ENCODE results near the gene FOXK1. TPM values are rescaled to one million over a fixed set of nuclear protein-coding genes. Genes with fewer than 3 reads are reported as not detected.

Gene FOXK1
- total RNA-seq, 6 donors from 2014 or later = 25.1 to 40.7 (median 34.1) TPM

- WGBS, 2 donors = 89 to 92% methylated on average over 9 to 31 of the region's 32 CpGs
Observed at GRCh38 chr7:4818000-4818794, 136.1 kb downstream of the FOXK1 start.

GRCh38 chr7:4819560-4820404, 137.7 kb downstream of the FOXK1 start:
- Histone ChIP-seq H3K36me3 (peaks cover 0 to 7% (median 3%) of the 10 kb centered on the region in 4 donors), H3K4me1 (no peaks in the 10 kb centered on the region), H3K27ac (peak overlapping the region in 1 of 4 donors; percentile 46), H3K4me3 (no peak overlapping the region), H3K27me3 (no peaks in the 10 kb centered on the region), H3K9me3 (no peaks in the 10 kb centered on the region)
- ATAC-seq (ENCODE audit: low FRiP score in 2 of 2) (no peak), DNase-seq (peak in 1 of 2 donors; percentile 61)
- TF ChIP-seq CTCF (IDR thresholded peaks at IDR 0.05) (no peak), EP300 (IDR thresholded peaks at IDR 0.05) (no peak), POLR2AphosphoS5 (IDR thresholded peaks at IDR 0.05) (no peak), POLR2A (IDR thresholded peaks at IDR 0.05) (no peak)
- WGBS, 2 donors = 75 to 83% methylated on average over 17 to 39 of the region's 39 CpGs

More at GRCh38 chr7:4818000-4818794, 136.1 kb downstream of the FOXK1 start:
- peaks cover 0 to 11% (median 3%) of the 10 kb centered on the region in 4 donors for H3K36me3 ChIP-seq
- no peaks in the 10 kb centered on the region for H3K9me3 ChIP-seq
- H3K27me3 ChIP-seq = no peaks in the 10 kb centered on the region
- no peaks in the 10 kb centered on the region for H3K4me1 ChIP-seq
- no peak overlapping the region for H3K27ac ChIP-seq
- peak in 1 of 2 donors; percentile 81 for DNase-seq
- H3K4me3 ChIP-seq = no peak overlapping the region
- ATAC-seq (ENCODE audit: low FRiP score in 2 of 2) = no peak
- no peak for TF ChIP-seq POLR2AphosphoS5 (IDR thresholded peaks at IDR 0.05)
- no peak for TF ChIP-seq EP300 (IDR thresholded peaks at IDR 0.05)
- no peak for TF ChIP-seq CTCF (IDR thresholded peaks at IDR 0.05)
- no peak for TF ChIP-seq POLR2A (IDR thresholded peaks at IDR 0.05)

- no peaks in the 10 kb centered on the region for H3K4me1 ChIP-seq
- no peaks in the 10 kb centered on the region for H3K27me3 ChIP-seq
- no peaks in the 10 kb centered on the region for H3K9me3 ChIP-seq
- TF ChIP-seq CTCF (IDR thresholded peaks at IDR 0.05) = no peak
- TF ChIP-seq POLR2AphosphoS5 (IDR thresholded peaks at IDR 0.05) = no peak
- no peak for TF ChIP-seq EP300 (IDR thresholded peaks at IDR 0.05)
- TF ChIP-seq POLR2A (IDR thresholded peaks at IDR 0.05) = no peak
- peak in 1 of 2 donors; percentile 16 for ATAC-seq (ENCODE audit: low FRiP score in 2 of 2)
- peaks cover 0 to 6% (median 3%) of the 10 kb centered on the region in 4 donors for H3K36me3 ChIP-seq
- H3K4me3 ChIP-seq = no peak overlapping the region
- peak in 1 of 2 donors; percentile 62 for DNase-seq
- WGBS, 2 donors = 81 to 82% methylated on average over 13 to 19 of the region's 19 CpGs
- H3K27ac ChIP-seq = peak overlapping the region in 1 of 4 donors; percentile 46
Observed at GRCh38 chr7:4820405-4820966, 138.4 kb downstream of the FOXK1 start.

Small RNA genes lying within 50 kb of the gene (small RNA-seq; reads per million reads assigned to genes)
- gene MIR4656 (0 reads per million in 4 donors), gene RF00019 (0 reads per million in 4 donors)

Other genes starting within 250 kb of the FOXK1 start
- gene AP5Z1, start 93.3 kb downstream of the FOXK1 start, total RNA-seq = 100 to 1,000 TPM in 1 of 6 donors, 10 to 100 TPM in 5; 23.4 to 152 (median 52.1) TPM
- gene PAPOLB, start 179.7 kb downstream of the FOXK1 start, total RNA-seq = 1 to 10 TPM in 1 of 6 donors, under 1 TPM in 5; 0.10 to 2.1 (median 0.39) TPM
- 10 to 100 TPM in 5 of 6 donors, 1 to 10 TPM in 1; 7.9 to 42.8 (median 13.0) TPM for gene RADIL, start 201.4 kb downstream of the FOXK1 start, total RNA-seq

Data from upper lobe of left lung (tissue), 6 donors.